Measurements from ENCODE around the gene ZNF24. TPM values are rescaled to one million over a fixed set of nuclear protein-coding genes. Genes with fewer than 3 reads are reported as not detected.
A peak's percentile ranks its signal among the peaks of the same experiment; 100 is the strongest.

Gene ZNF24
- total RNA-seq, 1 experiment from 2014 or later: 54.7 TPM

DNA sequence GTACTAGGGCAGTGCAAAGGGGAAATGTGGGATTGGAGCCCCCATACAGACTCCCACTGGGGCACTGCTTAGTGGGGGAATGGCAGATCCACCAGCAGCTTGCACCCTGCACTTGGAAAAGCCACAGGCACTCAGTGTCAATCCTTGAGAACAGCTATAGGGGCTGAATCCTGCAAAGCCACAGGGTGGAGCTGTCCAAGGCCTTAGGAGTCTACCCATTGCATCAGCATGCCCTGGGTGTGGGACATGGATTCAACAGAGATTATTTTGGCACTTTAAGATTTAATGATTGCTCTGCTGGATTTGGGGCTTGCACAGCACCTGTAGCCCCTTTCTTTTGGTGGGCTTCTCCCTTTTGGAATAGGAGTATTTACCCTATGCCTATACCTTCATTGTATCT is 8.6 kb upstream of the ZNF24 start (continued):
- TF ChIP-seq, protein P1, sequence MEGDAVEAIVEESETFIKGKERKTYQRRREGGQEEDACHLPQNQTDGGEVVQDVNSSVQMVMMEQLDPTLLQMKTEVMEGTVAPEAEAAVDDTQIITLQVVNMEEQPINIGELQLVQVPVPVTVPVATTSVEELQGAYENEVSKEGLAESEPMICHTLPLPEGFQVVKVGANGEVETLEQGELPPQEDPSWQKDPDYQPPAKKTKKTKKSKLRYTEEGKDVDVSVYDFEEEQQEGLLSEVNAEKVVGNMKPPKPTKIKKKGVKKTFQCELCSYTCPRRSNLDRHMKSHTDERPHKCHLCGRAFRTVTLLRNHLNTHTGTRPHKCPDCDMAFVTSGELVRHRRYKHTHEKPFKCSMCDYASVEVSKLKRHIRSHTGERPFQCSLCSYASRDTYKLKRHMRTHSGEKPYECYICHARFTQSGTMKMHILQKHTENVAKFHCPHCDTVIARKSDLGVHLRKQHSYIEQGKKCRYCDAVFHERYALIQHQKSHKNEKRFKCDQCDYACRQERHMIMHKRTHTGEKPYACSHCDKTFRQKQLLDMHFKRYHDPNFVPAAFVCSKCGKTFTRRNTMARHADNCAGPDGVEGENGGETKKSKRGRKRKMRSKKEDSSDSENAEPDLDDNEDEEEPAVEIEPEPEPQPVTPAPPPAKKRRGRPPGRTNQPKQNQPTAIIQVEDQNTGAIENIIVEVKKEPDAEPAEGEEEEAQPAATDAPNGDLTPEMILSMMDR (IDR thresholded peaks at IDR 0.05 in 2 of 3, conservative IDR thresholded peaks at IDR 0.05 in 1 of 3; ENCODE audit: borderline replicate concordance in 1 of 3, insufficient read depth in 1 of 3, low read depth in 2 of 3, low read length in 2 of 3): 0 out of 6 replicates have a peak, but pooled peaks of 1 of the 3 experiments have one; percentile 5
- no peak for TF ChIP-seq TCF7L2 (IDR thresholded peaks at IDR 0.05; ENCODE audit: borderline replicate concordance, extremely low read depth, insufficient read depth, insufficient read length)
- TF ChIP-seq SP1 (IDR thresholded peaks at IDR 0.05; ENCODE audit: low read depth): no peak

DNA sequence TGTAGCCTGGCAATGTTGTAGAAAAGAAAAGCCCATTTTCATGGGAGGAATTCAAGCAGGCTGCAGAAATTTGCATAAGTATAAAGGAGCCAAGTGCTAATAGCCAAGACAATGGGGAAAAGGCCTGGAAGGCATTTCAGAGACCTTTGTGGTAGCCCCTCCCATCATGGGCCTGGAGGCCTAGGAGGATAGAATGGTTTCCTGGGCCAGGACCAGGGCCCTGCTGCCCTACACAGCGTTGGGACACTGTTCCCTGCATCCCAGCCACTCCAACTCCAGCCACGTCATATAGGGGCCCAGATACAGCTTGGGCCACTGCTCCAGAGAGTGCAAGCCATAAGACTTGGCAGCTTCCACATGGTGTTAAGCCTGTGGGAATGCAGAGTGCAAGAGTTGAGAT is 8.1 kb upstream of the ZNF24 start:
- Histone ChIP-seq H4K20me1 (ENCODE audit: insufficient read depth) (no peaks in the 10 kb centered on the region), H3K9me2 (ENCODE audit: insufficient read depth) (no peaks in the 10 kb centered on the region), H3K9ac (ENCODE audit: low read length) (no peak overlapping the region), H3K27me3 (ENCODE audit: insufficient read depth, low read length) (no peaks in the 10 kb centered on the region), H2AFZ (ENCODE audit: low read depth, low read length, poor library complexity, severe bottlenecking) (no peak overlapping the region), H3K79me2 (ENCODE audit: insufficient read depth, low read length) (no peaks in the 10 kb centered on the region), H3K36me3 (ENCODE audit: control insufficient read depth in 1 of 2, insufficient read depth in 2 of 2, low read length in 2 of 2) (no peaks in the 10 kb centered on the region), H3K4me3 (replicated peaks in 1 of 2; ENCODE audit: low read depth in 1 of 2, low read length in 2 of 2) (no peak overlapping the region), H3K4me2 (ENCODE audit: low read length) (no peak overlapping the region), H3K9me3 (ENCODE audit: control insufficient read depth in 1 of 2, insufficient read depth in 1 of 2, low read depth in 1 of 2, low read length in 2 of 2) (peaks cover 0 to 8% of the 10 kb centered on the region in 2 experiments; a peak in 2 of 4 replicates), H3K27ac (ENCODE audit: low read depth, low read length) (no peak overlapping the region), H3K4me1 (ENCODE audit: control insufficient read depth in 1 of 2, insufficient read depth in 2 of 2, low read length in 2 of 2) (peaks cover 0 to 3% of the 10 kb centered on the region in 2 experiments; a peak in 1 of 4 replicates)
- ChIA-PET CTCF (no interaction called here), POLR2A (no interaction called here), RAD21 (ENCODE audit: low non-redundant PET in 1 of 2, low total read pairs in 2 of 2, uncharacterized antibody in 2 of 2, unreplicated experiment in 2 of 2) (no interaction called here)
- TF ChIP-seq, protein P1 (IDR thresholded peaks at IDR 0.05 in 2 of 3, conservative IDR thresholded peaks at IDR 0.05 in 1 of 3; ENCODE audit: borderline replicate concordance in 1 of 3, insufficient read depth in 1 of 3, low read depth in 2 of 3, low read length in 2 of 3): no peak
- TF ChIP-seq JUND (IDR thresholded peaks at IDR 0.05): no peak
- no peak for TF ChIP-seq SRF (IDR thresholded peaks at IDR 0.05; ENCODE audit: low read depth)
- TF ChIP-seq, protein P2, sequence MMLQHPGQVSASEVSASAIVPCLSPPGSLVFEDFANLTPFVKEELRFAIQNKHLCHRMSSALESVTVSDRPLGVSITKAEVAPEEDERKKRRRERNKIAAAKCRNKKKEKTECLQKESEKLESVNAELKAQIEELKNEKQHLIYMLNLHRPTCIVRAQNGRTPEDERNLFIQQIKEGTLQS (IDR thresholded peaks at IDR 0.05): no peak
- TF ChIP-seq REST (IDR thresholded peaks at IDR 0.05; ENCODE audit: low read depth): no peak
- no peak for TF ChIP-seq CBX3 (IDR thresholded peaks at IDR 0.05; ENCODE audit: low read depth)
- no peak for TF ChIP-seq EGR1 (IDR thresholded peaks at IDR 0.05; ENCODE audit: low read depth)
- no peak for TF ChIP-seq SIN3A (IDR thresholded peaks at IDR 0.05; ENCODE audit: low read depth)
- TF ChIP-seq CEBPB (IDR thresholded peaks at IDR 0.05; ENCODE audit: low read depth): no peak
- no peak for TF ChIP-seq POLR2AphosphoS5 (IDR thresholded peaks at IDR 0.05; ENCODE audit: low read depth, low read length)
- no peak for TF ChIP-seq MAX (IDR thresholded peaks at IDR 0.05)
- TF ChIP-seq EZH2 (IDR thresholded peaks at IDR 0.05): no peak
- no peak for TF ChIP-seq ZFX (IDR thresholded peaks at IDR 0.05)
- no peak for TF ChIP-seq YY1 (IDR thresholded peaks at IDR 0.05; ENCODE audit: extremely low read depth, insufficient replicate concordance, low read depth, low read length)
- BruUV-seq (replicated peaks): no TSS peak
- intact Hi-C loops (cut with micrococcal nuclease): no loop called here
- ATAC-seq (no peak), DNase-seq (ENCODE audit: low read depth, low spot score) (no peak)

All from HCT116 (cell line).